ENCODE results near the gene DNAH14. TPM values are rescaled to one million over a fixed set of nuclear protein-coding genes. Genes with fewer than 3 reads are reported as not detected.

Gene DNAH14
- polyA plus RNA-seq, 1 donor (not counting 4 experiments of a cell fraction or from before 2014, with no cell fraction given), result 6.4 TPM

GRCh38 chr1:225422795-225423517, 493.5 kb downstream of the DNAH14 start:
- Histone ChIP-seq H3K36me3 (ENCODE audit: control insufficient read depth in 2 of 2, extremely low read depth in 1 of 2, insufficient read depth in 2 of 2, low read length in 2 of 2) (peaks cover 9 to 10% of the 10 kb centered on the region in 2 experiments), H3K4me1 (ENCODE audit: control insufficient read depth, extremely low read depth, insufficient read depth, low read length) (peaks cover 27% of the 10 kb centered on the region)
- TF ChIP-seq CTCF (optimal IDR thresholded peaks at IDR 0.05 in 1 of 3, IDR thresholded peaks at IDR 0.05 in 1 of 3, conservative IDR thresholded peaks at IDR 0.05 in 1 of 3; ENCODE audit: extremely low read depth in 1 of 3, insufficient read depth in 2 of 3, low read length in 3 of 3) (no peak), EZH2 (IDR thresholded peaks at IDR 0.05; ENCODE audit: low read length) (no peak)

GRCh38 chr1:225423518-225423855, 494.0 kb downstream of the DNAH14 start:
- Histone ChIP-seq H3K9me1 (ENCODE audit: control insufficient read depth, extremely low read depth, insufficient read depth, low read length) (no peaks in the 10 kb centered on the region), H3K36me3 (ENCODE audit: control insufficient read depth in 2 of 2, extremely low read depth in 1 of 2, insufficient read depth in 2 of 2, low read length in 2 of 2) (peaks cover 7 to 9% of the 10 kb centered on the region in 2 experiments), H3K9me3 (ENCODE audit: control insufficient read depth, low read depth, low read length) (no peaks in the 10 kb centered on the region), H3K27ac (ENCODE audit: control insufficient read depth, insufficient read depth, low read length) (no peak overlapping the region), H3K9ac (ENCODE audit: control insufficient read depth, extremely low read depth, insufficient read depth, low read length) (no peak overlapping the region), H3K4me1 (ENCODE audit: control insufficient read depth, extremely low read depth, insufficient read depth, low read length) (peaks cover 27% of the 10 kb centered on the region), H3K4me2 (ENCODE audit: control insufficient read depth, extremely low read depth, insufficient read depth, low read depth, low read length) (no peak overlapping the region), H3K79me2 (ENCODE audit: control insufficient read depth, insufficient read depth, low read length) (peaks cover 71% of the 10 kb centered on the region), H4K20me1 (ENCODE audit: control insufficient read depth, extremely low read depth, insufficient read depth, low read length) (no peaks in the 10 kb centered on the region), H3K4me3 (ENCODE audit: control insufficient read depth in 2 of 3, extremely low read depth in 1 of 3, insufficient read depth in 2 of 3, low read depth in 1 of 3, low read length in 3 of 3) (no peak overlapping the region), H2AFZ (ENCODE audit: control insufficient read depth, low read length) (no peak overlapping the region), H3K27me3 (ENCODE audit: control insufficient read depth, extremely low read depth, insufficient read depth, low read length) (no peaks in the 10 kb centered on the region)
- dilution Hi-C loops (cut with MboI; ENCODE audit: extremely low pct_ligation_motif_present, low sequenced_read_pairs), result no loop called here
- TF ChIP-seq EZH2 (IDR thresholded peaks at IDR 0.05; ENCODE audit: low read length), result no peak
- no peak for TF ChIP-seq CTCF (optimal IDR thresholded peaks at IDR 0.05 in 1 of 3, IDR thresholded peaks at IDR 0.05 in 1 of 3, conservative IDR thresholded peaks at IDR 0.05 in 1 of 3; ENCODE audit: extremely low read depth in 1 of 3, insufficient read depth in 2 of 3, low read length in 3 of 3)
- no peak for DNase-seq (ENCODE audit: low read depth, low spot score)
- no peak for FAIRE-seq

More at GRCh38 chr1:225422795-225423517, 493.5 kb downstream of the DNAH14 start:
- FAIRE-seq (no peak), DNase-seq (ENCODE audit: low read depth, low spot score) (no peak)
- Histone ChIP-seq H3K4me2 (ENCODE audit: control insufficient read depth, extremely low read depth, insufficient read depth, low read depth, low read length) (no peak overlapping the region), H3K9ac (ENCODE audit: control insufficient read depth, extremely low read depth, insufficient read depth, low read length) (no peak overlapping the region), H3K9me3 (ENCODE audit: control insufficient read depth, low read depth, low read length) (no peaks in the 10 kb centered on the region), H4K20me1 (ENCODE audit: control insufficient read depth, extremely low read depth, insufficient read depth, low read length) (no peaks in the 10 kb centered on the region), H3K4me3 (ENCODE audit: control insufficient read depth in 2 of 3, extremely low read depth in 1 of 3, insufficient read depth in 2 of 3, low read depth in 1 of 3, low read length in 3 of 3) (no peak overlapping the region), H2AFZ (ENCODE audit: control insufficient read depth, low read length) (no peak overlapping the region), H3K27ac (ENCODE audit: control insufficient read depth, insufficient read depth, low read length) (no peak overlapping the region), H3K79me2 (ENCODE audit: control insufficient read depth, insufficient read depth, low read length) (peaks cover 71% of the 10 kb centered on the region), H3K9me1 (ENCODE audit: control insufficient read depth, extremely low read depth, insufficient read depth, low read length) (no peaks in the 10 kb centered on the region), H3K27me3 (ENCODE audit: control insufficient read depth, extremely low read depth, insufficient read depth, low read length) (no peaks in the 10 kb centered on the region)
- dilution Hi-C loops (cut with MboI; ENCODE audit: extremely low pct_ligation_motif_present, low sequenced_read_pairs), result no loop called here
